ENCODE results near the gene PEX14.
A peak's percentile ranks its signal among the peaks of the same experiment; 100 is the strongest.

The PEX14 gene

DNA sequence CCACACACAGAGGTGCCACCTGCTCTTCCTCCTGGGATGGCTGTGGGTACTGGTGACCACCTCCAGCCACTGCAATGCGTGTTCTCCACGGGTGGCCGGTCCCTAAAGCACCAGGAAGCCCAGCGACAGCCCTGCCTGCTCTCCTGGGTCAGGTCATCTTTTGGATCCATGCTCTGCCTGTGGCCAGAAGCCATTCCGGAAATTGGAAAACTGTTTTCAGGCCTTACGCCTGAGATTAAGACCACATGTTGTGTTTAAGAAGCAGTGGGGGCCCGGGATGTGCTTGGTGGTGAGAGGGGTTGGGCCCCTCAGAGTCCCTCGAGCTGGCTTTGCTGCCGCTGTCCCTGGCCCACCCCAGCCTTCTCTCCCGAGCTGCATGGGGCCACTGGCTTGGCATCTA is 150.8 kb downstream of the PEX14 start:
- H3K4me3 ChIP-seq (replicated peaks; ENCODE audit: low read depth, low read length): no peak overlapping the region
- peak; percentile 31 for DNase-seq (ENCODE audit: extremely low read depth, low read depth)
- TF ChIP-seq, protein P1, sequence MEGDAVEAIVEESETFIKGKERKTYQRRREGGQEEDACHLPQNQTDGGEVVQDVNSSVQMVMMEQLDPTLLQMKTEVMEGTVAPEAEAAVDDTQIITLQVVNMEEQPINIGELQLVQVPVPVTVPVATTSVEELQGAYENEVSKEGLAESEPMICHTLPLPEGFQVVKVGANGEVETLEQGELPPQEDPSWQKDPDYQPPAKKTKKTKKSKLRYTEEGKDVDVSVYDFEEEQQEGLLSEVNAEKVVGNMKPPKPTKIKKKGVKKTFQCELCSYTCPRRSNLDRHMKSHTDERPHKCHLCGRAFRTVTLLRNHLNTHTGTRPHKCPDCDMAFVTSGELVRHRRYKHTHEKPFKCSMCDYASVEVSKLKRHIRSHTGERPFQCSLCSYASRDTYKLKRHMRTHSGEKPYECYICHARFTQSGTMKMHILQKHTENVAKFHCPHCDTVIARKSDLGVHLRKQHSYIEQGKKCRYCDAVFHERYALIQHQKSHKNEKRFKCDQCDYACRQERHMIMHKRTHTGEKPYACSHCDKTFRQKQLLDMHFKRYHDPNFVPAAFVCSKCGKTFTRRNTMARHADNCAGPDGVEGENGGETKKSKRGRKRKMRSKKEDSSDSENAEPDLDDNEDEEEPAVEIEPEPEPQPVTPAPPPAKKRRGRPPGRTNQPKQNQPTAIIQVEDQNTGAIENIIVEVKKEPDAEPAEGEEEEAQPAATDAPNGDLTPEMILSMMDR (IDR thresholded peaks at IDR 0.05; ENCODE audit: low read depth, low read length, missing control alignments): no peak

DNA sequence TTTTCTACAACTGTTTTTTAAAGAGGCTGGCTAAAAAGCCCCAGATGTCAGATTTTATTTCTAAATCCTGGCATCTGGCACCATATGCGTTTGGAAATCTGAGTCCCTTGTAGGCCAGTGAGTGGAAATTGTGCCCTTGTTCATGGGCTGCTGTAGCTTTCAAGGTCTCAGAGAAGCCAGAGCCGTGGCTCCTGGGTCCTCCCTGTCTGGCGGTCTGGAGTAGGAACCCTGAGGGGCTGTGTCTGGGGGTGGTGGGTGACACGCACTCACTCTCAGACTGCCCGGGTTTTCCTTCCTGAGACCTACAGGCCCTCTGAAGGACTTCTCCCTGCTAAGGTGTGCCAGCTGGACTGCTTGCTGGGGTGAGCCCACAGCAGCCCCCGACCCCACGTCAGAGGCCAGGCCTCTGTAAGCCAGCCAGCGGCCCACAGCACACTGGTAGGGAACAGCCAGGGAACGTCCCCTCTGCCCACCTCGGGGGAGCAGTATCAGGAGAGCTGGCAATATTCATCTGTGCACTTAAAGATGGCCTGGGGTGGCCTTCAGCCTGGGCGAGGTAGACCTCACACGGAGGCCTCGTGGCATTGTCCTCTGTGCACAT is 151.5 kb downstream of the PEX14 start:
- DNase-seq (ENCODE audit: extremely low read depth, low read depth): peak; percentile 22
- H3K4me3 ChIP-seq (replicated peaks; ENCODE audit: low read depth, low read length): no peak overlapping the region
- TF ChIP-seq, protein P1 (IDR thresholded peaks at IDR 0.05; ENCODE audit: low read depth, low read length, missing control alignments): no peak

DNA sequence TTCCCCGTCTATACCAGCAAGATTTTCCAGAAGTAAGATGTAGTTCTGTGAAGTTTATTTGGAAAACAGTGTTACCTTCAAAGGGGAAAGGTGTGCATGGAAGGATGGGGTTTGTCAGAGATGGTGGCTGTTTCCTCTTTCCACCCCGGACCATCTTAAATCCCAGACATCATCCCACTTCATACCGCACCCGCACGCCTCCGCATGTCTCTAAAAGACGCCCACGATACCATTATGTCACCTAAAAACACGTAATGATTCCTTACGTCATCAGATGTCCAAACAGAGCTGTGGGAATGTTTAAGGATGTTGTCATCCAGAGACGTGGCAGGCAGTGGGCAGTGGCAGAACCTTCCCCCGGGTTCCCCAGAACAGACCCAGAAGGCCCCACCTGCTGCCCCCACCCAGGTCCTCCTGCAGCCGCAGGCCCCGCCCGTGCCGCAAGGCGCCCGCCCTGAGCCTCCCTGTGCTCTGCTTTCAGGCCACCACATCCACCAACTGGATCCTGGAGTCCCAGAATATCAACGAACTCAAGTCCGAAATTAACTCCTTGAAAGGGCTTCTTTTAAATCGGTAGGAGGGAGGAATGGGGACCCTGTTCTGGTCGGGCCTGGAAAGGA is 152.2 kb downstream of the PEX14 start:
- TF ChIP-seq, protein P1 (IDR thresholded peaks at IDR 0.05; ENCODE audit: low read depth, low read length, missing control alignments): no peak
- no peak overlapping the region for H3K4me3 ChIP-seq (replicated peaks; ENCODE audit: low read depth, low read length)
- no peak for DNase-seq (ENCODE audit: extremely low read depth, low read depth)

DNA sequence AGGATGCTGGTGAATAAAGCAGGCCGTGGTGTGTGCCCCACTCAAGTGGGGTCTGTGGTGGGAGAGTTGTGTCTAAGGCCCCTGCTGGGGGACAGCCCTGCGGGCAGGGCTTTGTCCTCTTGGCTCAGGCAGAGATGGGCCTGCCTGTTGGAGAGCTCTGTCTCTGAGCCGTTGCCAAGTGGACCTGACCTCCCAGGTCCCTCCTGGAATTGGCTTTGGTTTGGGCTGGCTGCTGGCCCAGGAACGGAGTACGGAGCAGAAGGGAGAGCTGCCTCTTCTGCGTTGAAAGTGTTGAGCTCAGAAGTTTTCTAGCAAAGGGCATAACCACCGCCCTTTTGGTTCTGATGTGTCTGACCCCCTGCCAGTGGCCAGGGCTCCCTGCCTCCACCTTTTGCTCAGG is 153.9 kb downstream of the PEX14 start:
- TF ChIP-seq, protein P1 (IDR thresholded peaks at IDR 0.05; ENCODE audit: low read depth, low read length, missing control alignments): no peak
- no peak overlapping the region for H3K4me3 ChIP-seq (replicated peaks; ENCODE audit: low read depth, low read length)
- no peak for DNase-seq (ENCODE audit: extremely low read depth, low read depth)

DNA sequence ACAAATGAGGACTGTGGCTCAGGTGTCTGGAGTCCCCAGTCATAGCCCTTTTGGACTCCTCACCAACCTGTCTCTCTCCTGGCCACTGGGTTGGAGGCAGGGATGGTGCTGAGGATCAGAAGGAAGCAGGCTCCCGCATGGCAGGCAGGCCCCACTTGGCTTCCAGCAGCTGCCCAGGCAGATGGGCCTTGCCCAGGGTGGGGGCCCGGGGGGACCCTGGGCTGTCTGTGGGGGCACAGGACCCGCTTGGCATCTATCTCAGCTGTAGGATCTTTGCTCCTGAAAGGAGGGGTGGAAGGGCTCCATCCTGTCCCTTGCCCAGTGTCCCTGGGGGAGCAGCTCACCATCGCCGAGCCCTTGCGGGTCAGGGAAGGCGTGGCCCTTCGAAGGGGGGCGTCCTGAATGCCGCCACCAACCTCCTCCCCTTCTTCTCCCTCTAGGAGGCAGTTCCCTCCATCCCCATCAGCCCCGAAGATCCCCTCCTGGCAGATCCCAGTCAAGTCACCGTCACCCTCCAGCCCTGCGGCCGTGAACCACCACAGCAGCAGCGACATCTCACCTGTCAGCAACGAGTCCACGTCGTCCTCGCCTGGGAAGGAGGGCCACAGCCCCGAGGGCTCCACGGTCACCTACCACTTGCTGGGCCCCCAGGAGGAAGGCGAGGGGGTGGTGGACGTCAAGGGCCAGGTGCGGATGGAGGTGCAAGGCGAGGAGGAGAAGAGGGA is 154.5 kb downstream of the PEX14 start:
- H3K4me3 ChIP-seq (replicated peaks; ENCODE audit: low read depth, low read length): no peak overlapping the region
- TF ChIP-seq, protein P1 (IDR thresholded peaks at IDR 0.05; ENCODE audit: low read depth, low read length, missing control alignments): no peak
- no peak for DNase-seq (ENCODE audit: extremely low read depth, low read depth)

DNA sequence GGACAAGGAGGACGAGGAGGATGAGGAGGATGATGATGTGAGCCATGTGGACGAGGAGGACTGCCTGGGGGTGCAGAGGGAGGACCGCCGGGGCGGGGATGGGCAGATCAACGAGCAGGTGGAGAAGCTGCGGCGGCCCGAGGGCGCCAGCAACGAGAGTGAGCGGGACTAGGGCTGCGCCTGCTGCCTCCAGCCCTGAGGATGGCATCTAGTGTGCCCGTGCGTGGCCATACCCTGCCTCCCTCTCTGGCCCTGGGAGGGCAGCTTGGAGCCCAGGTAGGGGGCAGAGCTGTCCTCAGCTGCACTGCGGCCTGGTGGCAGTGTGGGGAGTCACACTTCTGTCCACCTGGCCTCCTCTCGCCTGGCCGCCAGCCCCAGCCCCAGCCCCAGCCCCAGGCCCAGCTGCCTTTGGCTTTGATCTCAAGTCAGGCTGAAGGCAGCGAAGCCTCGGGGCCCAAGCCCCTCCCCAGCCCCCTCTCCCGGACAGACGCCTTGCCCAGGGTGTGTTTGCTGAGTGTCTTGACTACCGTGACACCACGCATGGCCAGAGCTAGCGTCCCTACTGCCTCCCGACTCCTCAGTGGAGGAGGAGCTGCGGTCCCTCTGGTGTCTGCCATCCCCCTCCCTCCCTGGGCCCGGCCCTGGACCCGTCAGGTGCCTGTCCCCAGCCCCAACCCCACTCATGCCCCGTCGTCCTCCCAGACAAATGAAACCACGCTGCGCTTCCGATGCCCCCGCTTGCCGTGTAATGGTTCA is 155.2 kb downstream of the PEX14 start:
- no peak overlapping the region for H3K4me3 ChIP-seq (replicated peaks; ENCODE audit: low read depth, low read length)
- TF ChIP-seq, protein P1 (IDR thresholded peaks at IDR 0.05; ENCODE audit: low read depth, low read length, missing control alignments): no peak
- DNase-seq (ENCODE audit: extremely low read depth, low read depth): no peak
